Glomerular visceral epithelial cell (primary cell): ENCODE data around the gene PARD3.

ENCODE experiments used
- DNase-seq: peaks from one replicate; pipeline ENCODE4 v3.0.0-alpha.2; 2016; ENCODE audit errors: extremely low spot score

The PARD3 gene

GRCh38 chr10:34184939-34185386 is 630.1 kb downstream of the PARD3 start:
- DNase-seq, result no peak

- DNase-seq, result no peak
Observed at GRCh38 chr10:34184397-34184796, 630.7 kb downstream of the PARD3 start.

GRCh38 chr10:34183016-34183796 is 631.9 kb downstream of the PARD3 start:
- DNase-seq, result no peak

- no peak for DNase-seq
Observed at GRCh38 chr10:34181553-34182300, 633.4 kb downstream of the PARD3 start.

GRCh38 chr10:34180749-34181148 is 634.3 kb downstream of the PARD3 start:
- no peak for DNase-seq

GRCh38 chr10:34179280-34179679 is 635.8 kb downstream of the PARD3 start:
- DNase-seq, result no peak

GRCh38 chr10:34178756-34179155 is 636.3 kb downstream of the PARD3 start:
- DNase-seq, result no peak

- DNase-seq, result no peak
Observed at GRCh38 chr10:34178196-34178595, 636.9 kb downstream of the PARD3 start.

GRCh38 chr10:34177445-34177844 is 637.7 kb downstream of the PARD3 start:
- no peak for DNase-seq

- no peak for DNase-seq
Observed at GRCh38 chr10:34176351-34176750, 638.7 kb downstream of the PARD3 start.

- DNase-seq, result no peak
Observed at GRCh38 chr10:34175121-34175520, 640.0 kb downstream of the PARD3 start.

- no peak for DNase-seq
Observed at GRCh38 chr10:34172936-34173533, 642.1 kb downstream of the PARD3 start.

GRCh38 chr10:34171957-34172527 is 643.1 kb downstream of the PARD3 start:
- no peak for DNase-seq

- no peak for DNase-seq
Observed at GRCh38 chr10:34169677-34170076, 645.4 kb downstream of the PARD3 start.

- no peak for DNase-seq
Observed at GRCh38 chr10:34169131-34169530, 646.0 kb downstream of the PARD3 start.

- no peak for DNase-seq
Observed at GRCh38 chr10:34168439-34168838, 646.7 kb downstream of the PARD3 start.

GRCh38 chr10:34166823-34167222 is 648.3 kb downstream of the PARD3 start:
- DNase-seq, result no peak

GRCh38 chr10:34166354-34166753 is 648.7 kb downstream of the PARD3 start:
- DNase-seq, result no peak

GRCh38 chr10:34164029-34164428 is 651.1 kb downstream of the PARD3 start:
- no peak for DNase-seq

GRCh38 chr10:34163075-34163905 is 651.8 kb downstream of the PARD3 start:
- DNase-seq, result no peak

GRCh38 chr10:34161777-34162370 is 653.2 kb downstream of the PARD3 start:
- DNase-seq, result no peak
